Limb (tissue), 2 donors: ENCODE data around the gene CCDC73.
A peak's percentile ranks its signal among the peaks of the same experiment; 100 is the strongest.
"Not testable (repeated sequence)": the region's sequence is repeated elsewhere in the genome, so short reads cannot be mapped to it uniquely, and the experiment has no call there.

Experiments
- DNase-seq, 2 donors: peaks; one replicate each; pipeline ENCODE4 v3.0.0-alpha.2; 2016; ENCODE audit errors: extremely low spot score in 2 of 2

CCDC73 gene

GRCh38 chr11:32596114-32596513, 198.3 kb downstream of the CCDC73 start:
- DNase-seq: not testable (repeated sequence)

GRCh38 chr11:32594272-32594671, 200.2 kb downstream of the CCDC73 start:
- no peak for DNase-seq

- no peak for DNase-seq
Measured at GRCh38 chr11:32586576-32587190, 207.8 kb downstream of the CCDC73 start.

- no peak for DNase-seq
Measured at GRCh38 chr11:32584921-32585320, 209.5 kb downstream of the CCDC73 start.

- peak; percentile 97 for DNase-seq
Measured at GRCh38 chr11:32583459-32584271, 210.8 kb downstream of the CCDC73 start, which contains the start of gene EIF3M. EIF3M (plus strand) TSS chr11:32583831; CDS start chr11:32583888, 57 bp downstream.

GRCh38 chr11:32581556-32581955, 212.9 kb downstream of the CCDC73 start:
- no peak for DNase-seq

GRCh38 chr11:32580967-32581366, 213.5 kb downstream of the CCDC73 start:
- DNase-seq: no peak

- no peak for DNase-seq
Measured at GRCh38 chr11:32576456-32576855, 218.0 kb downstream of the CCDC73 start.

- DNase-seq: no peak
Measured at GRCh38 chr11:32575070-32575469, 219.4 kb downstream of the CCDC73 start.

GRCh38 chr11:32574421-32574820, 220.0 kb downstream of the CCDC73 start:
- DNase-seq: no peak

GRCh38 chr11:32573228-32573627, 221.2 kb downstream of the CCDC73 start:
- DNase-seq: no peak

- no peak for DNase-seq
Measured at GRCh38 chr11:32571039-32571438, 223.4 kb downstream of the CCDC73 start.

GRCh38 chr11:32569313-32569881, 225.1 kb downstream of the CCDC73 start:
- no peak for DNase-seq

- no peak for DNase-seq
Measured at GRCh38 chr11:32567154-32567553, 227.3 kb downstream of the CCDC73 start.

GRCh38 chr11:32566517-32566916, 227.9 kb downstream of the CCDC73 start:
- DNase-seq: no peak

GRCh38 chr11:32563600-32563959, 230.9 kb downstream of the CCDC73 start:
- no peak for DNase-seq

- no peak for DNase-seq
Measured at GRCh38 chr11:32562839-32563599, 231.4 kb downstream of the CCDC73 start.

- DNase-seq: no peak
Measured at GRCh38 chr11:32561835-32562234, 232.6 kb downstream of the CCDC73 start.

GRCh38 chr11:32555895-32556294, 238.6 kb downstream of the CCDC73 start:
- DNase-seq: no peak

GRCh38 chr11:32555091-32555490, 239.4 kb downstream of the CCDC73 start:
- no peak for DNase-seq
